HepG2 (cell line): ENCODE results near the gene ARHGAP10. TPM values are rescaled to one million over a fixed set of nuclear protein-coding genes. Genes with fewer than 3 reads are reported as not detected.

Experiments used
- ATAC-seq: fragments of 200-7000 bp; cut with Tn5 transposase; 3 replicates; pipeline ENCODE4 v1.9.1; 2020; ENCODE audit warnings: mild to moderate bottlenecking, moderate library complexity
- BruUV-seq: library from RNA; stranded (reverse); fragments of 400-500 nt; replicated peaks from 2 replicates; lab custom pipeline; 2021; lab: Mats Ljungman, UMichigan
- CTCF ChIA-PET: fragments of 300-600 bp; formaldehyde crosslinking; extraction: SDS; loops from one replicate; lab custom pipeline; 2021; ENCODE audit warnings: low total read pairs, inconsistent platforms, low intra/inter-chr PET ratio; lab: Yijun Ruan, JAX
- POLR2A ChIA-PET: fragments of 350-600 bp; sonication (Branson Sonifier 250); formaldehyde crosslinking; loops from one replicate; lab custom pipeline; 2020; ENCODE audit warnings: antibody characterized with exemption, inconsistent platforms; lab: Yijun Ruan, JAX
- DNase-seq: peaks from one replicate; pipeline ENCODE4 v3.0.0-alpha.2; 2015; ENCODE audit warnings: low spot score
- FAIRE-seq: peaks from 3 replicates; lab custom pipeline; 2011; peaks lifted over from hg19 to GRCh38; lab: Jason Lieb, UNC
- H2AFZ ChIP-seq: one replicate; pipeline ENCODE4 v1.6.1; 2011; ENCODE audit warnings: low read length, inconsistent platforms
- H3K27ac ChIP-seq: fragments of 300-600 bp; 3 replicates; pipeline ENCODE4 v1.8.0; 2011; ENCODE audit warnings: mixed run types, mild to moderate bottlenecking, mixed read lengths, low read length, inconsistent platforms; ENCODE audit not compliant: insufficient read depth; ENCODE audit errors: extremely low read length
- H3K27me3 ChIP-seq, 2 experiments: fragments of 200-600 bp in 1 of 2; 2 replicates in 1 of 2; 3 replicates in 1 of 2; pipeline versions ENCODE4 v1.6.0 to v1.8.0; 2011; ENCODE audit warnings: low read length in 2 of 2, mild to moderate bottlenecking in 2 of 2, moderate library complexity in 2 of 2, inconsistent platforms in 1 of 2; ENCODE audit not compliant: insufficient read depth in 2 of 2, control insufficient read depth in 1 of 2
- H3K36me3 ChIP-seq, 2 experiments: fragments of 200-600 bp in 1 of 2; replicated peaks in 1 of 2; 2 replicates in 1 of 2; 3 replicates in 1 of 2; pipeline versions ENCODE4 v1.5.1 to v1.8.0; 2011; ENCODE audit warnings: low read length in 2 of 2, inconsistent platforms in 1 of 2; ENCODE audit not compliant: insufficient read depth in 2 of 2, control insufficient read depth in 1 of 2
- H3K4me1 ChIP-seq: 2 replicates; pipeline ENCODE4 v1.5.1; 2012; ENCODE audit warnings: low read length, inconsistent platforms; ENCODE audit not compliant: insufficient read depth
- H3K4me2 ChIP-seq: 2 replicates; pipeline ENCODE4 v1.6.0; 2011; ENCODE audit warnings: low read depth, low read length, inconsistent platforms
- H3K4me3 ChIP-seq, 3 experiments: fragments of 200-600 bp in 1 of 3; sonication (generic), shearing (Covaris generic) in 1 of 3; replicated peaks in 1 of 3; 2 replicates each; pipeline ENCODE4 v1.5.1; 2011 to 2016; ENCODE audit warnings: low read length in 3 of 3, inconsistent platforms in 2 of 3, low read depth in 2 of 3, mild to moderate bottlenecking in 2 of 3, control low read depth in 1 of 3, mixed read lengths in 1 of 3; ENCODE audit not compliant: insufficient read depth in 1 of 3
- H3K79me2 ChIP-seq: one replicate; pipeline ENCODE4 v1.6.1; 2011; ENCODE audit warnings: low read length, inconsistent platforms; ENCODE audit not compliant: insufficient read depth
- H3K9ac ChIP-seq: 2 replicates; pipeline ENCODE4 v1.6.0; 2011; ENCODE audit warnings: mild to moderate bottlenecking, low read depth, low read length, inconsistent platforms; ENCODE audit not compliant: insufficient read depth
- H3K9me3 ChIP-seq: 2 replicates; pipeline ENCODE4 v1.5.1; 2012; ENCODE audit warnings: mild to moderate bottlenecking, low read length
- H4K20me1 ChIP-seq: 2 replicates; pipeline ENCODE4 v1.6.0; 2011; ENCODE audit warnings: inconsistent platforms, mild to moderate bottlenecking, low read length, moderate library complexity; ENCODE audit not compliant: insufficient read depth
- GATAD2A ChIP-seq: IDR thresholded peaks from 2 replicates; pipeline ENCODE4 v1.6.1; 2016
- MTA3 ChIP-seq: sonication (generic); formaldehyde crosslinking; IDR thresholded peaks from 2 replicates; pipeline ENCODE4 v1.4.0; 2020; ENCODE audit warnings: missing genetic modification reagents
- MXI1 ChIP-seq: IDR thresholded peaks from 3 replicates; pipeline ENCODE4 v1.6.1; 2012; ENCODE audit warnings: low read depth, low read length, inconsistent platforms, borderline replicate concordance
- SCMH1 ChIP-seq: sonication (generic); formaldehyde crosslinking; IDR thresholded peaks from 2 replicates; pipeline ENCODE4 v1.9.0; 2021; ENCODE audit warnings: missing genetic modification reagents, mild to moderate bottlenecking, borderline replicate concordance
- TP53 ChIP-seq: sonication (generic); formaldehyde crosslinking; conservative IDR thresholded peaks from 2 replicates; pipeline ENCODE4 v1.4.0; 2020; ENCODE audit warnings: missing genetic modification reagents
- ZBTB42 ChIP-seq: sonication (generic); formaldehyde crosslinking; IDR thresholded peaks from 2 replicates; pipeline ENCODE4 v1.5.0; 2020; ENCODE audit warnings: mild to moderate bottlenecking, missing genetic modification reagents
- ZNF629 ChIP-seq: sonication (generic); formaldehyde crosslinking; conservative IDR thresholded peaks from 2 replicates; pipeline ENCODE4 v1.5.0; 2020; ENCODE audit warnings: missing genetic modification reagents
- ZNF879 ChIP-seq: sonication (generic); formaldehyde crosslinking; IDR thresholded peaks from 2 replicates; pipeline ENCODE4 v1.8.1; 2023; ENCODE audit warnings: missing genetic modification reagents
- WGBS: methylation state at CpG from one replicate; pipeline ENCODE4 v1.1.6; 2017; ENCODE audit warnings: low lambda C conversion rate; 5-methylcytosine and 5-hydroxymethylcytosine counted together
- in situ Hi-C: cut with HindIII; loops from 2 replicates; pipeline ENCODE4 v1.10.0; 2017; ENCODE audit warnings: low pct_unique_long_range_greater_than_20kb; ENCODE audit not compliant: extremely low pct_ligation_motif_present
- intact Hi-C: fragments of 100-400 bp; cut with micrococcal nuclease; formaldehyde crosslinking; loops from one replicate; pipeline ENCODE4 v1.10.0; 2022; ENCODE audit not compliant: unreplicated experiment
- polyA plus RNA-seq, 8 experiments: library from polyadenylated mRNA; depleted of rRNA in 3 of 8; stranded (reverse) in 7 of 8; unstranded in 1 of 8; fragments of >200 nt; fragmentation: Illumina TruSeq in 4 of 8; extraction: Trizol in 4 of 8; gene quantifications; 2 replicates each; pipeline versions ENCODE4 v1.2.1 to v1.2.3, GENCODE V29; 2011 to 2016; ENCODE audit warnings: low read depth in 4 of 8, missing spikeins in 1 of 8, mixed read lengths in 1 of 8; ENCODE audit not compliant: insufficient read depth in 1 of 8
- total RNA-seq, 5 experiments: library from RNA; depleted of rRNA; stranded (reverse); fragments of >200 nt; fragmentation: Illumina TruSeq; extraction: Trizol; gene quantifications; 2 replicates each; pipeline ENCODE4 v1.2.3, GENCODE V29; 2016; ENCODE audit warnings: low read depth in 1 of 5

The ARHGAP10 gene
- total and polyA plus RNA-seq, 2 of the 13 experiments (the other 11 are each of a cell fraction or from before 2014, with no cell fraction given): 0.45 to 1.6 TPM

- TF ChIP-seq GATAD2A: no peak
Observed at GRCh38 chr4:148090503-148091476, 358.9 kb downstream of the ARHGAP10 start (continued).

- Histone ChIP-seq H3K27ac (no peak overlapping the region), H3K4me2 (no peak overlapping the region), H3K36me3 (no peaks in the 10 kb centered on the region), H4K20me1 (no peaks in the 10 kb centered on the region), H2AFZ (no peak overlapping the region), H3K4me1 (no peaks in the 10 kb centered on the region), H3K9me3 (no peaks in the 10 kb centered on the region), H3K9ac (no peak overlapping the region), H3K27me3 (no peaks in the 10 kb centered on the region), H3K4me3 (no peak overlapping the region), H3K79me2 (no peaks in the 10 kb centered on the region)
- BruUV-seq: no TSS peak
- FAIRE-seq: no peak
- in situ Hi-C loops: no loop called here
- 52% methylated on average over 3 of the region's 4 CpGs for WGBS
- intact Hi-C loops: no loop called here
- ChIA-PET CTCF (no interaction called here), POLR2A (no interaction called here)
- TF ChIP-seq ZBTB42 (no peak), ZNF879 (no peak), SCMH1 (CRISPR knock-in tag) (no peak), MTA3 (CRISPR knock-in tag) (no peak), ZNF629 (CRISPR knock-in tag) (no peak), TP53 (no peak), MXI1 (no peak)
- DNase-seq: no peak
- ATAC-seq: no peak
Observed at GRCh38 chr4:148091896-148092295, 360.0 kb downstream of the ARHGAP10 start.
